ENCODE measurements around the gene SLC1A3. TPM values are rescaled to one million over a fixed set of nuclear protein-coding genes. Genes with fewer than 3 reads are reported as not detected.

SLC1A3 gene
- total RNA-seq, 1 experiment from 2014 or later, result 18.6 TPM

GRCh38 chr5:36590513-36591286, 15.7 kb upstream of the SLC1A3 start:
- Histone ChIP-seq H3K4me2 (ENCODE audit: insufficient read depth, insufficient read length, low read length) (no peak overlapping the region), H3K79me1 (ENCODE audit: insufficient read depth, low read depth, low read length, poor library complexity, severe bottlenecking) (no peaks in the 10 kb centered on the region), H2BK120ac (ENCODE audit: low read depth, low read length, poor library complexity, severe bottlenecking) (no peak overlapping the region), H3T11ph (ENCODE audit: low read length) (no peak overlapping the region), H3K14ac (ENCODE audit: insufficient read depth, low read length) (no peak overlapping the region), H3K9ac (ENCODE audit: extremely low read depth, insufficient read length, low read length) (no peak overlapping the region), H2BK15ac (ENCODE audit: low read depth, low read length) (no peak overlapping the region), H4K8ac (replicated peaks; ENCODE audit: insufficient read length, low read depth, low read length) (no peak overlapping the region), H3K23me2 (ENCODE audit: insufficient read length, low read depth, low read length, poor library complexity, severe bottlenecking) (no peaks in the 10 kb centered on the region), H2BK20ac (ENCODE audit: low read depth, low read length, poor library complexity, severe bottlenecking) (no peak overlapping the region), H3K4me1 (ENCODE audit: insufficient read depth, low read length) (peaks cover under 1% of the 10 kb centered on the region; the same call in 1 of the 2 replicates), H2AFZ (ENCODE audit: low read length) (no peak overlapping the region), H4K91ac (ENCODE audit: insufficient read length, low read depth, low read length) (no peak overlapping the region), H3K27me3 (ENCODE audit: insufficient read depth, low read length) (0 out of 2 replicates have a peak, but pooled peaks cover 2% of the 10 kb centered on the region), H3K23ac (ENCODE audit: insufficient read length, low read depth, low read length) (no peak overlapping the region), H2BK12ac (ENCODE audit: insufficient read length, low read depth, low read length) (no peak overlapping the region), H3K56ac (ENCODE audit: insufficient read length, low read depth, low read length) (no peak overlapping the region), H3K4ac (ENCODE audit: low read depth, low read length) (no peak overlapping the region), H3K27ac (ENCODE audit: insufficient read length, low read depth, low read length) (no peak overlapping the region), H3K79me2 (ENCODE audit: insufficient read depth, low read length) (no peaks in the 10 kb centered on the region), H3K18ac (ENCODE audit: insufficient read length, low read depth, low read length) (no peak overlapping the region), H3K9me3 (ENCODE audit: control insufficient read depth, low read depth, low read length) (no peaks in the 10 kb centered on the region), H4K5ac (ENCODE audit: insufficient read length, low read depth, low read length) (no peak overlapping the region), H2AK5ac (ENCODE audit: insufficient read length, low read length) (no peak overlapping the region), H4K20me1 (ENCODE audit: control insufficient read depth, insufficient read depth, insufficient read length) (no peaks in the 10 kb centered on the region), H2BK5ac (ENCODE audit: insufficient read length, low read length) (no peak overlapping the region)
- whole genome bisulfite sequencing (ENCODE audit: extremely low coverage, insufficient read length, low lambda C conversion rate), result no CpG with 5 or more reads among the region's 7 CpGs
- Mint-ChIP-seq H3K9me3 (peaks cover 0 to 4% of the 10 kb centered on the region in 2 experiments; a peak in 1 of 5 replicates), H3K27me3 (ENCODE audit: low read depth) (no peaks in the 10 kb centered on the region), H3K4me3 (peak overlapping the region in 1 of 2 experiments; percentile 39; a peak in 2 of 5 replicates), H3K36me3 (ENCODE audit: insufficient read depth in 1 of 3, low read depth in 3 of 3) (peaks cover 0 to 7% (median 0%) of the 10 kb centered on the region in 3 experiments; a peak in 2 of 7 replicates), H3K27ac (peak overlapping the region in 2 of 3 experiments; percentile 6 to 65; a peak in 2 of 7 replicates), H3K4me1 (peaks cover 22 to 29% of the 10 kb centered on the region in 2 experiments)
- DNase-seq, result no peak
- TF ChIP-seq, protein P1, sequence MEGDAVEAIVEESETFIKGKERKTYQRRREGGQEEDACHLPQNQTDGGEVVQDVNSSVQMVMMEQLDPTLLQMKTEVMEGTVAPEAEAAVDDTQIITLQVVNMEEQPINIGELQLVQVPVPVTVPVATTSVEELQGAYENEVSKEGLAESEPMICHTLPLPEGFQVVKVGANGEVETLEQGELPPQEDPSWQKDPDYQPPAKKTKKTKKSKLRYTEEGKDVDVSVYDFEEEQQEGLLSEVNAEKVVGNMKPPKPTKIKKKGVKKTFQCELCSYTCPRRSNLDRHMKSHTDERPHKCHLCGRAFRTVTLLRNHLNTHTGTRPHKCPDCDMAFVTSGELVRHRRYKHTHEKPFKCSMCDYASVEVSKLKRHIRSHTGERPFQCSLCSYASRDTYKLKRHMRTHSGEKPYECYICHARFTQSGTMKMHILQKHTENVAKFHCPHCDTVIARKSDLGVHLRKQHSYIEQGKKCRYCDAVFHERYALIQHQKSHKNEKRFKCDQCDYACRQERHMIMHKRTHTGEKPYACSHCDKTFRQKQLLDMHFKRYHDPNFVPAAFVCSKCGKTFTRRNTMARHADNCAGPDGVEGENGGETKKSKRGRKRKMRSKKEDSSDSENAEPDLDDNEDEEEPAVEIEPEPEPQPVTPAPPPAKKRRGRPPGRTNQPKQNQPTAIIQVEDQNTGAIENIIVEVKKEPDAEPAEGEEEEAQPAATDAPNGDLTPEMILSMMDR (conservative IDR thresholded peaks at IDR 0.05), result no peak

Measured in H9 (cell line).